WTC11 (cell line): ENCODE measurements around the gene GABRB1. TPM values are rescaled to one million over a fixed set of nuclear protein-coding genes. Genes with fewer than 3 reads are reported as not detected.

Experiments used
- ATAC-seq: fragments of 200-7000 bp; cut with Tn5 transposase; 2 replicates; pipeline ENCODE4 v1.10.0; 2021; ENCODE audit warnings: mild to moderate bottlenecking, moderate library complexity
- CTCF ChIA-PET: fragments of 300-600 bp; sonication (Branson Sonifier 250); formaldehyde crosslinking; loops from one replicate; lab custom pipeline; 2021; ENCODE audit warnings: antibody characterized with exemption; lab: Charles Lee
- POLR2A ChIA-PET: fragments of 350-600 bp; sonication (Branson Sonifier 250); formaldehyde crosslinking; loops from one replicate; lab custom pipeline; 2021; ENCODE audit warnings: antibody characterized with exemption; lab: Charles Lee
- DNase-seq: peaks from one replicate; pipeline ENCODE4 v3.0.0; 2021; ENCODE audit warnings: low spot score
- H3K27ac Mint-ChIP-seq: 2 replicates; pipeline ENCODE4 v1.8.0; 2021; ENCODE audit warnings: mixed read lengths
- H3K27me3 Mint-ChIP-seq: 2 replicates; pipeline ENCODE4 v1.8.0; 2021; ENCODE audit warnings: low read depth, mild to moderate bottlenecking, moderate library complexity, mixed read lengths
- H3K36me3 Mint-ChIP-seq: 2 replicates; pipeline ENCODE4 v1.8.0; 2021; ENCODE audit warnings: mixed read lengths
- H3K4me1 Mint-ChIP-seq: 2 replicates; pipeline ENCODE4 v1.8.0; 2022; ENCODE audit warnings: mixed read lengths
- H3K4me3 Mint-ChIP-seq: 2 replicates; pipeline ENCODE4 v1.8.0; 2021; ENCODE audit warnings: mild to moderate bottlenecking, moderate library complexity, mixed read lengths
- H3K9me3 Mint-ChIP-seq: 2 replicates; pipeline ENCODE4 v1.8.0; 2021; ENCODE audit warnings: mixed read lengths
- AFF4 ChIP-seq: sonication (generic); formaldehyde crosslinking; IDR thresholded peaks from 2 replicates; pipeline ENCODE4 v1.8.1; 2023; ENCODE audit warnings: mild to moderate bottlenecking, missing genetic modification reagents, borderline replicate concordance
- CBFB ChIP-seq: sonication (generic); formaldehyde crosslinking; IDR thresholded peaks from 2 replicates; pipeline ENCODE4 v1.8.1; 2022; ENCODE audit warnings: mild to moderate bottlenecking, low read depth, missing genetic modification reagents
- E2F1 ChIP-seq: sonication (generic); formaldehyde crosslinking; IDR thresholded peaks from 2 replicates; pipeline ENCODE4 v1.8.0; 2022; ENCODE audit warnings: mild to moderate bottlenecking, missing genetic modification reagents
- ELF4 ChIP-seq: sonication (generic); formaldehyde crosslinking; IDR thresholded peaks from 2 replicates; pipeline ENCODE4 v1.8.1; 2022; ENCODE audit warnings: low read depth, mild to moderate bottlenecking, moderate library complexity, missing genetic modification reagents
- ETV6 ChIP-seq: sonication (generic); formaldehyde crosslinking; IDR thresholded peaks from 2 replicates; pipeline ENCODE4 v1.8.1; 2022; ENCODE audit warnings: mild to moderate bottlenecking, missing genetic modification reagents
- NFE2L1 ChIP-seq: sonication (generic); formaldehyde crosslinking; IDR thresholded peaks from 2 replicates; pipeline ENCODE4 v1.8.1; 2023; ENCODE audit warnings: missing genetic modification reagents
- OVOL2 ChIP-seq: fragments of 250-450 bp; sonication (Bioruptor Pico); IDR thresholded peaks from 2 replicates; pipeline ENCODE4 v1.9.0; 2021; ENCODE audit warnings: mild to moderate bottlenecking, borderline replicate concordance
- SMAD4 ChIP-seq: sonication (generic); formaldehyde crosslinking; IDR thresholded peaks from 2 replicates; pipeline ENCODE4 v1.8.0; 2022; ENCODE audit warnings: mild to moderate bottlenecking, missing genetic modification reagents
- SOX15 ChIP-seq: fragments of 250-450 bp; sonication (Bioruptor Pico); IDR thresholded peaks from 2 replicates; pipeline ENCODE4 v1.9.0; 2021; ENCODE audit warnings: mild to moderate bottlenecking
- ZNF396 ChIP-seq: fragments of 250-450 bp; sonication (Bioruptor Pico); IDR thresholded peaks from 2 replicates; pipeline ENCODE4 v1.8.0; 2021; ENCODE audit warnings: mild to moderate bottlenecking, moderate library complexity, borderline replicate concordance
- ZNF416 ChIP-seq: fragments of 250-450 bp; sonication (Bioruptor Pico); IDR thresholded peaks from 2 replicates; pipeline ENCODE4 v1.9.0; 2021; ENCODE audit warnings: mild to moderate bottlenecking, inconsistent platforms
- ZNF532 ChIP-seq: fragments of 250-450 bp; sonication (Bioruptor Pico); IDR thresholded peaks from 2 replicates; pipeline ENCODE4 v1.9.0; 2021; ENCODE audit warnings: mild to moderate bottlenecking, borderline replicate concordance
- ZNF671 ChIP-seq: fragments of 250-450 bp; sonication (Bioruptor Pico); IDR thresholded peaks from 2 replicates; pipeline ENCODE4 v1.8.0; 2021; ENCODE audit warnings: mild to moderate bottlenecking
- total RNA-seq: library from RNA; stranded (reverse); gene quantifications from 3 replicates; pipeline ENCODE4 v1.2.3, GENCODE V29; 2021
- TF ChIP-seq, protein P1 (sequence below): fragments of 250-450 bp; sonication (Bioruptor Pico); IDR thresholded peaks from 2 replicates; pipeline ENCODE4 v1.9.0; 2021; ENCODE audit warnings: moderate library complexity, mild to moderate bottlenecking, inconsistent platforms, borderline replicate concordance
- TF ChIP-seq, protein P2 (sequence below): fragments of 250-450 bp; sonication (Bioruptor Pico); conservative IDR thresholded peaks from 2 replicates; pipeline ENCODE4 v1.9.0; 2021; ENCODE audit warnings: mild to moderate bottlenecking
- TF ChIP-seq, protein P3 (sequence below): sonication (generic); formaldehyde crosslinking; IDR thresholded peaks from 2 replicates; pipeline ENCODE4 v1.8.1; 2022; ENCODE audit warnings: low read depth, missing genetic modification reagents, borderline replicate concordance
- TF ChIP-seq, protein P4 (sequence below): fragments of 250-450 bp; sonication (Bioruptor Pico); IDR thresholded peaks from 2 replicates; pipeline ENCODE4 v1.9.0; 2021; ENCODE audit warnings: mild to moderate bottlenecking

GABRB1 gene
- total RNA-seq, 1 experiment from 2014 or later, result 0.66 TPM

DNA sequence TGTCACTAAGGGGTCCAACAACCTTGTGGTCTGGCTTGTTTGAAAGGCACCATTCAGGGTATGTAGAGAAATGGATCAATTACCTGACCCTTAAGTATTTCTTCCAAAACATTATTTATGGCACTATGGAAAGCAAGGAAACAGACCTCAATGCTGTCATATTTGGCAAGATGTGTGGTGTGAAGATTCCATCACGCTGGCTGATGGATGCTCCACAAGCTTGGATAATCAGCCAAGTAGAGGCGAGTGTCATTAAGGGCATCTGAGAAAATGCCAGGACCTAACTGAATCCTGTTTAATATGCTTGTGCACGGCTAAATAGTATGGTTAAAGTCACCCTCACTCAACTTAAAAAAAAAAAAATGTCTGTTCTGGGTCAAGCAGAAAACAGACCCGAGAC, 311.4 kb downstream of the GABRB1 start (continued):
- TF ChIP-seq AFF4 (CRISPR knock-in tag) (no peak), SOX15 (CRISPR knock-in tag) (no peak)

GRCh38 chr4:47349326-47349725, 318.0 kb downstream of the GABRB1 start:
- H3K27ac Mint-ChIP-seq, result no peak overlapping the region
- H3K27me3 Mint-ChIP-seq, result no peaks in the 10 kb centered on the region
- no peak overlapping the region for H3K4me3 Mint-ChIP-seq
- ATAC-seq (no peak), DNase-seq (no peak)
- H3K36me3 Mint-ChIP-seq, result no peaks in the 10 kb centered on the region
- H3K4me1 Mint-ChIP-seq, result no peaks in the 10 kb centered on the region
- no peaks in the 10 kb centered on the region for H3K9me3 Mint-ChIP-seq
- ChIA-PET CTCF (no interaction called here), POLR2A (no interaction called here)
- TF ChIP-seq ZNF396 (CRISPR knock-in tag), result no peak
- TF ChIP-seq, protein P1, sequence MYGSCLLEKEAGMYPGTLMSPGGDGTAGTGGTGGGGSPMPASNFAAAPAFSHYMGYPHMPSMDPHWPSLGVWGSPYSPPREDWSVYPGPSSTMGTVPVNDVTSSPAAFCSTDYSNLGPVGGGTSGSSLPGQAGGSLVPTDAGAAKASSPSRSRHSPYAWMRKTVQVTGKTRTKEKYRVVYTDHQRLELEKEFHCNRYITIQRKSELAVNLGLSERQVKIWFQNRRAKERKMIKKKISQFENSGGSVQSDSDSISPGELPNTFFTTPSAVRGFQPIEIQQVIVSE (CRISPR knock-in tag), result no peak
- TF ChIP-seq E2F1 (CRISPR knock-in tag), result no peak
- TF ChIP-seq NFE2L1 (CRISPR knock-in tag), result no peak
- no peak for TF ChIP-seq OVOL2 (CRISPR knock-in tag)
- no peak for TF ChIP-seq CBFB (CRISPR knock-in tag)
- TF ChIP-seq, protein P2, sequence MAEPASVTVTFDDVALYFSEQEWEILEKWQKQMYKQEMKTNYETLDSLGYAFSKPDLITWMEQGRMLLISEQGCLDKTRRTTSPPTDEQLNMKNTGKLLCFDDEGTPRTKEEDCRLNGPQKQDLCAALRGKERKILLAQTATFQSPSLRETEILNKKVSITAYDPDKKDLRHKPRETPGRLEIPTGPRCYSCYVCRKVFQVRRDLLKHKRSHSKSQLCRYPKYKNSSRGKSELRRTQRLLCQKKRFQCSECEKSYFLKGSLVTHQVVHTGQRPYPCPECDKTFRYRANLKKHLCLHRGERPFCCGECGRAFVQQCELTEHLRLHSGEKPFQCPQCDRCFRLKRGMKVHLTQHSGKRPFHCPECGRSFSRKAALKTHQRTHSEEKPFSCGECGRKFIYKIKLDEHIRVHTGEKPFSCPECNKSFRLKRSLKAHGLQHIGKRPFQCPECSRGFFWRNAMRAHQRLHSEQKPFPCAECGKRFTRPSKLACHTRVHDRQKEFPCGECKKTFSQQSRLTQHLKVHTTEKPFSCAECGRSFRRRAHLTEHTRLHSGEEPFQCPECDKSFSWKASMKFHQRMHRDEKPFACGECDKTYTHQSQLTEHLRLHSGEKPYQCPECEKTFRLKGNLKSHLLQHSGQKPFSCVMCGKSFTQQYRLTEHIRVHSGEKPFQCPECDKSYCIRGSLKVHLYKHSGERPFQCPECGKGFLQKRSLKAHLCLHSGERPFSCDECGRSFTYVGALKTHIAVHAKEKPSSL (CRISPR knock-in tag), result no peak
- no peak for TF ChIP-seq ELF4 (CRISPR knock-in tag)
- no peak for TF ChIP-seq ETV6
- TF ChIP-seq, protein P3, sequence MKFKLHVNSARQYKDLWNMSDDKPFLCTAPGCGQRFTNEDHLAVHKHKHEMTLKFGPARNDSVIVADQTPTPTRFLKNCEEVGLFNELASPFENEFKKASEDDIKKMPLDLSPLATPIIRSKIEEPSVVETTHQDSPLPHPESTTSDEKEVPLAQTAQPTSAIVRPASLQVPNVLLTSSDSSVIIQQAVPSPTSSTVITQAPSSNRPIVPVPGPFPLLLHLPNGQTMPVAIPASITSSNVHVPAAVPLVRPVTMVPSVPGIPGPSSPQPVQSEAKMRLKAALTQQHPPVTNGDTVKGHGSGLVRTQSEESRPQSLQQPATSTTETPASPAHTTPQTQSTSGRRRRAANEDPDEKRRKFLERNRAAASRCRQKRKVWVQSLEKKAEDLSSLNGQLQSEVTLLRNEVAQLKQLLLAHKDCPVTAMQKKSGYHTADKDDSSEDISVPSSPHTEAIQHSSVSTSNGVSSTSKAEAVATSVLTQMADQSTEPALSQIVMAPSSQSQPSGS, result no peak
- no peak for TF ChIP-seq ZNF671 (CRISPR knock-in tag)
- TF ChIP-seq SMAD4, result no peak
- no peak for TF ChIP-seq ZNF416 (CRISPR knock-in tag)
- no peak for TF ChIP-seq ZNF532 (CRISPR knock-in tag)
- TF ChIP-seq, protein P4, sequence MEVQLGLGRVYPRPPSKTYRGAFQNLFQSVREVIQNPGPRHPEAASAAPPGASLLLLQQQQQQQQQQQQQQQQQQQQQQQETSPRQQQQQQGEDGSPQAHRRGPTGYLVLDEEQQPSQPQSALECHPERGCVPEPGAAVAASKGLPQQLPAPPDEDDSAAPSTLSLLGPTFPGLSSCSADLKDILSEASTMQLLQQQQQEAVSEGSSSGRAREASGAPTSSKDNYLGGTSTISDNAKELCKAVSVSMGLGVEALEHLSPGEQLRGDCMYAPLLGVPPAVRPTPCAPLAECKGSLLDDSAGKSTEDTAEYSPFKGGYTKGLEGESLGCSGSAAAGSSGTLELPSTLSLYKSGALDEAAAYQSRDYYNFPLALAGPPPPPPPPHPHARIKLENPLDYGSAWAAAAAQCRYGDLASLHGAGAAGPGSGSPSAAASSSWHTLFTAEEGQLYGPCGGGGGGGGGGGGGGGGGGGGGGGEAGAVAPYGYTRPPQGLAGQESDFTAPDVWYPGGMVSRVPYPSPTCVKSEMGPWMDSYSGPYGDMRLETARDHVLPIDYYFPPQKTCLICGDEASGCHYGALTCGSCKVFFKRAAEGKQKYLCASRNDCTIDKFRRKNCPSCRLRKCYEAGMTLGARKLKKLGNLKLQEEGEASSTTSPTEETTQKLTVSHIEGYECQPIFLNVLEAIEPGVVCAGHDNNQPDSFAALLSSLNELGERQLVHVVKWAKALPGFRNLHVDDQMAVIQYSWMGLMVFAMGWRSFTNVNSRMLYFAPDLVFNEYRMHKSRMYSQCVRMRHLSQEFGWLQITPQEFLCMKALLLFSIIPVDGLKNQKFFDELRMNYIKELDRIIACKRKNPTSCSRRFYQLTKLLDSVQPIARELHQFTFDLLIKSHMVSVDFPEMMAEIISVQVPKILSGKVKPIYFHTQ, result no peak
